ENCODE results near the gene NBAS. TPM values are rescaled to one million over a fixed set of nuclear protein-coding genes. Genes with fewer than 3 reads are reported as not detected.

Gene NBAS
- 16.5 to 18.2 TPM (median 17.3 TPM) in 5 replicates for total RNA-seq (2022; extraction: Qiagen RNA extraction; ENCODE audit: low read depth)

GRCh38 chr2:15560988-15561573 lies at the start of gene NBAS:
Gene NBAS (minus strand): TSS chr2:15561334. CDS start chr2:15561304, 30 bp downstream.

GRCh38 chr2:15591692-15592463 lies 30.7 kb upstream of the NBAS start, which contains the start of gene DDX1:
Gene DDX1 (plus strand): TSS chr2:15591868. CDS start chr2:15591934, 66 bp downstream.

Other genes with a start within 250 kb of the NBAS start
- gene DDX1, start 30.5 kb upstream of the NBAS start, total RNA-seq (2022; extraction: Qiagen RNA extraction; ENCODE audit: low read depth), result 128 to 163 TPM (median 133 TPM) in 5 replicates

Measured in A549 treated with CpdA at 1 μM for 4 hours (cell line).